K562 (cell line): ENCODE results near the gene SPEG. TPM values are rescaled to one million over a fixed set of nuclear protein-coding genes. Genes with fewer than 3 reads are reported as not detected.

ENCODE experiments used
- CHD7 ChIP-seq: fragments of 200-600 bp; sonication (generic); IDR thresholded peaks from one replicate; pipeline ENCODE4 v1.6.1; 2012; ENCODE audit warnings: mild to moderate bottlenecking, low read depth, low read length, inconsistent platforms
- CTCF ChIP-seq, 3 experiments: IDR thresholded peaks in 2 of 3; conservative IDR thresholded peaks in 1 of 3; 2 replicates each; pipeline ENCODE4 v1.5.1; 2011 to 2012; ENCODE audit warnings: low read length in 3 of 3, mild to moderate bottlenecking in 3 of 3, control low read depth in 2 of 3, improper control_type of control experiment in 1 of 3, inconsistent platforms in 1 of 3, low read depth in 1 of 3, mixed read lengths in 1 of 3, moderate library complexity in 1 of 3; ENCODE audit not compliant: insufficient read depth in 2 of 3
- EP400 ChIP-seq: fragments of 450-650 bp; IDR thresholded peaks from 2 replicates; pipeline ENCODE4 v1.6.1; 2017; ENCODE audit warnings: antibody characterized with exemption, mild to moderate bottlenecking, moderate library complexity
- KAT7 ChIP-seq: sonication (generic); formaldehyde crosslinking; IDR thresholded peaks from 2 replicates; pipeline ENCODE4 v1.8.0; 2022; ENCODE audit warnings: missing genetic modification reagents, mild to moderate bottlenecking, borderline replicate concordance
- KLF1 ChIP-seq: fragments of 450-650 bp; IDR thresholded peaks from 2 replicates; pipeline ENCODE4 v1.6.1; 2016; ENCODE audit warnings: missing genetic modification characterization, missing compliant biosample characterization
- PYGO2 ChIP-seq: fragments of 450-650 bp; IDR thresholded peaks from 2 replicates; pipeline ENCODE4 v1.6.1; 2016; ENCODE audit warnings: mild to moderate bottlenecking, missing genetic modification characterization, moderate library complexity, missing compliant biosample characterization
- TCF7 ChIP-seq: sonication (generic); IDR thresholded peaks from 2 replicates; pipeline ENCODE4 v1.6.1; 2016; ENCODE audit warnings: antibody characterized with exemption, borderline replicate concordance
- ZNF217 ChIP-seq: sonication (generic); formaldehyde crosslinking; IDR thresholded peaks from 2 replicates; pipeline ENCODE4 v1.8.0; 2022; ENCODE audit warnings: mild to moderate bottlenecking, missing genetic modification reagents
- polyA plus RNA-seq, 8 experiments: library from polyadenylated mRNA; depleted of rRNA in 4 of 8; stranded (reverse) in 5 of 8; unstranded in 3 of 8; fragments of >200 nt; fragmentation: Nextera tagmentation in 2 of 8; fragmentation: Illumina TruSeq in 1 of 8; extraction: Ambion mirVana in 2 of 8; extraction: Trizol in 1 of 8; gene quantifications; 2 replicates each; pipeline versions ENCODE4 v1.2.1 to v1.2.3, GENCODE V29; 2011 to 2014; ENCODE audit warnings: inconsistent platforms in 1 of 8, missing spikeins in 1 of 8
- total RNA-seq, 7 experiments: library from RNA; depleted of rRNA in 6 of 7; stranded (reverse); fragments of >200 nt in 6 of 7; fragmentation: Illumina TruSeq in 2 of 7; extraction: Trizol in 2 of 7; gene quantifications; 2 replicates each; pipeline versions ENCODE4 v1.2.1 to v1.2.3, GENCODE V29; 2011 to 2021; ENCODE audit warnings: low replicate concordance in 1 of 7

Gene SPEG
- total and polyA plus RNA-seq, 9 of the 15 experiments (the other 6 are each of a cell fraction or from before 2014, with no cell fraction given), result 0.49 to 8.7 (median 3.0) TPM

GRCh38 chr2:219387306-219388120 lies 47.1 kb upstream of the SPEG start, which contains the start of gene DNPEP (continued):
- TF ChIP-seq CTCF (IDR thresholded peaks at IDR 0.05 in 2 of 3, conservative IDR thresholded peaks at IDR 0.05 in 1 of 3; ENCODE audit: insufficient read depth in 2 of 3, low read depth in 1 of 3, low read length in 3 of 3) (no peak), CHD7 (no peak), KAT7 (CRISPR knock-in tag) (no peak), ZNF217 (CRISPR knock-in tag) (no peak), KLF1 (tag) (no peak), EP400 (peak; percentile 77; the same call in 1 of the 2 replicates), TCF7 (no peak), PYGO2 (tag) (no peak)
